Measurements from ENCODE around the gene TSPAN9. TPM values are rescaled to one million over a fixed set of nuclear protein-coding genes. Genes with fewer than 3 reads are reported as not detected.

Gene TSPAN9
- total RNA-seq, 1 experiment from 2014 or later = 7.7 TPM

DNA sequence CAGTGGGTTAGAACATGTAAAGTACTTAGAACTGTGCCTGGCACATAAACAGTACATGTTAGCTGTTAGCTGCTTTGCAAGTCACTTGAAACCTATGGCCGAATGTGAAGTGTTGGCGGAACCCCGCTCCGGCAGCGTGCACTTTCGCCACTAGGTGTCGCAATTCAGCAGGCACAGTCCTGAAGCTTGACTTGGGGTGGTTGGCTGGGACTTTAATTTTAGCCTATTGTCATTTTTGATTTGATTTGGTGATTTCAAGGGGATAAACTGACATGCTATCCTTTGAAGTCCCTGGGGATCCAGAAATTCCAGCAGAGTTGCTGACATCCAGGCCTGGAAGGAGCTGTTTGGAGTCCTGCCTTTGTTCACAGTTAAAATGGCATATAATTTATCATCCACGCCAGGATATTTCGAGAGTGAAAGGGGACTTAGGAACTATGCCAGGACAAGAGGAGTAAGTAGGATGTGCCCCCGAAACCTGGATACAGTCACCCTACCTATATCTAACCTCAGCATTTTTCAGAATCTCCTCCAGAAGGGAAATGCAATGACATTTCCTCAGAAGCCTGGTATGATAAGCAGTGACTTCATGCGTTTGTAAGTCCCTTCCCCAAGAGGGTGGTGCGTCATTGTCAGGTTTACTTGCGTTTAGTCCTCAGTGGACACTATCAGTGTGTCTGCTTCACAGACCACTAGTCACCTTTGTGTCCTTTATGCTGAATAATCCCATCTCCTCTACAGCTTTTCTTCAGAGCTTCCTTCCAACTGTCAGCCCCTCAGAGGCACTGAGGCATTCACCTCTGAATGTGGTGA is 3.5 kb upstream of the TSPAN9 start:
- no peaks in the 10 kb centered on the region; the same call in 1 of the 2 replicates for H3K4me1 ChIP-seq (ENCODE audit: control insufficient read depth, insufficient read depth, low read length)
- POLR2A ChIA-PET = interaction anchor here (0.7 to 1.0 kb wide), 2 partner anchors 192 to 202 kb away, joined by 3 read pairs; no protein-coding TSS in a partner anchor
- in situ Hi-C loops (cut with HindIII; ENCODE audit: low pct_unique_long_range_greater_than_20kb, low sequenced_read_pairs) (no loop called here), intact Hi-C loops (cut with micrococcal nuclease; ENCODE audit: unreplicated experiment) (loop anchor here (5.0 kb wide), 1 partner anchor 204 kb away; no protein-coding TSS in a partner anchor)
- CTCF ChIA-PET = interaction anchor here (1.0 to 1.2 kb wide), 2 partner anchors 197 to 202 kb away, joined by 3 to 9 read pairs; partner anchors contain the start of genes FOXM1 and RHNO1
- no TSS peak for BruUV-seq (replicated peaks)
- H3K27ac ChIP-seq (ENCODE audit: low read length) = no peak overlapping the region
- TF ChIP-seq, protein P1, sequence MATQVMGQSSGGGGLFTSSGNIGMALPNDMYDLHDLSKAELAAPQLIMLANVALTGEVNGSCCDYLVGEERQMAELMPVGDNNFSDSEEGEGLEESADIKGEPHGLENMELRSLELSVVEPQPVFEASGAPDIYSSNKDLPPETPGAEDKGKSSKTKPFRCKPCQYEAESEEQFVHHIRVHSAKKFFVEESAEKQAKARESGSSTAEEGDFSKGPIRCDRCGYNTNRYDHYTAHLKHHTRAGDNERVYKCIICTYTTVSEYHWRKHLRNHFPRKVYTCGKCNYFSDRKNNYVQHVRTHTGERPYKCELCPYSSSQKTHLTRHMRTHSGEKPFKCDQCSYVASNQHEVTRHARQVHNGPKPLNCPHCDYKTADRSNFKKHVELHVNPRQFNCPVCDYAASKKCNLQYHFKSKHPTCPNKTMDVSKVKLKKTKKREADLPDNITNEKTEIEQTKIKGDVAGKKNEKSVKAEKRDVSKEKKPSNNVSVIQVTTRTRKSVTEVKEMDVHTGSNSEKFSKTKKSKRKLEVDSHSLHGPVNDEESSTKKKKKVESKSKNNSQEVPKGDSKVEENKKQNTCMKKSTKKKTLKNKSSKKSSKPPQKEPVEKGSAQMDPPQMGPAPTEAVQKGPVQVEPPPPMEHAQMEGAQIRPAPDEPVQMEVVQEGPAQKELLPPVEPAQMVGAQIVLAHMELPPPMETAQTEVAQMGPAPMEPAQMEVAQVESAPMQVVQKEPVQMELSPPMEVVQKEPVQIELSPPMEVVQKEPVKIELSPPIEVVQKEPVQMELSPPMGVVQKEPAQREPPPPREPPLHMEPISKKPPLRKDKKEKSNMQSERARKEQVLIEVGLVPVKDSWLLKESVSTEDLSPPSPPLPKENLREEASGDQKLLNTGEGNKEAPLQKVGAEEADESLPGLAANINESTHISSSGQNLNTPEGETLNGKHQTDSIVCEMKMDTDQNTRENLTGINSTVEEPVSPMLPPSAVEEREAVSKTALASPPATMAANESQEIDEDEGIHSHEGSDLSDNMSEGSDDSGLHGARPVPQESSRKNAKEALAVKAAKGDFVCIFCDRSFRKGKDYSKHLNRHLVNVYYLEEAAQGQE (IDR thresholded peaks at IDR 0.05; ENCODE audit: insufficient read depth in 1 of 2, low read depth in 2 of 2, low read length in 1 of 2) = no peak
- TF ChIP-seq, protein P2, sequence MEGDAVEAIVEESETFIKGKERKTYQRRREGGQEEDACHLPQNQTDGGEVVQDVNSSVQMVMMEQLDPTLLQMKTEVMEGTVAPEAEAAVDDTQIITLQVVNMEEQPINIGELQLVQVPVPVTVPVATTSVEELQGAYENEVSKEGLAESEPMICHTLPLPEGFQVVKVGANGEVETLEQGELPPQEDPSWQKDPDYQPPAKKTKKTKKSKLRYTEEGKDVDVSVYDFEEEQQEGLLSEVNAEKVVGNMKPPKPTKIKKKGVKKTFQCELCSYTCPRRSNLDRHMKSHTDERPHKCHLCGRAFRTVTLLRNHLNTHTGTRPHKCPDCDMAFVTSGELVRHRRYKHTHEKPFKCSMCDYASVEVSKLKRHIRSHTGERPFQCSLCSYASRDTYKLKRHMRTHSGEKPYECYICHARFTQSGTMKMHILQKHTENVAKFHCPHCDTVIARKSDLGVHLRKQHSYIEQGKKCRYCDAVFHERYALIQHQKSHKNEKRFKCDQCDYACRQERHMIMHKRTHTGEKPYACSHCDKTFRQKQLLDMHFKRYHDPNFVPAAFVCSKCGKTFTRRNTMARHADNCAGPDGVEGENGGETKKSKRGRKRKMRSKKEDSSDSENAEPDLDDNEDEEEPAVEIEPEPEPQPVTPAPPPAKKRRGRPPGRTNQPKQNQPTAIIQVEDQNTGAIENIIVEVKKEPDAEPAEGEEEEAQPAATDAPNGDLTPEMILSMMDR (IDR thresholded peaks at IDR 0.05) = peak; percentile 94
- H3K9me3 ChIP-seq (ENCODE audit: control insufficient read depth, insufficient read depth, low read depth, low read length) = no peaks in the 10 kb centered on the region
- H3K4me3 ChIP-seq (ENCODE audit: low read depth in 2 of 2, low read length in 2 of 2) = no peak overlapping the region
- ATAC-seq (peak; percentile 76), DNase-seq (ENCODE audit: low read depth, low spot score) (peak; percentile 72)
- H3K36me3 ChIP-seq (ENCODE audit: control insufficient read depth, insufficient read depth, low read length) = no peaks in the 10 kb centered on the region
- no peaks in the 10 kb centered on the region for H3K27me3 ChIP-seq (ENCODE audit: control insufficient read depth, insufficient read depth, low read length)

DNA sequence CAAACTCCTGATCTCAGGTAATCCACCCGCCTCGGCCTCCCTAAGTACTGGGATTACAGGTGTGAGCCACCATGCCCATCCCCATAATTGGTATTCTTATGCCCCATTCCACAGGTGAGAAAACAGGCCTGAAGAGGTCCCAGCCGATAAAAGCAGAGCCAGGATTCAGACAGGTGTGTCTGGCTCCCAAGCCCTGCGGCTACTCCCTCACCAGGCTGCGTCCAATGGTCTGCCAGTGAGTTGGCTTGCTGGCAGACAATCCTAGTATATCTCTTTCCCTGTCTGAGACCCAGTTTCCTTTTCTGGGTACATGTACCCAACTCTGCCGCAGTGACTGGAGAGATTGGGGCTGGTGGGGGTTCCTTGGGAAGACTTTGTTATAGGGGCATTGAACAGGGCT is 1.9 kb upstream of the TSPAN9 start:
- CTCF ChIA-PET = no interaction called here
- POLR2A ChIA-PET = no interaction called here
- Histone ChIP-seq H3K27me3 (ENCODE audit: control insufficient read depth, insufficient read depth, low read length) (no peaks in the 10 kb centered on the region), H3K27ac (ENCODE audit: low read length) (no peak overlapping the region), H3K36me3 (ENCODE audit: control insufficient read depth, insufficient read depth, low read length) (no peaks in the 10 kb centered on the region), H3K4me3 (ENCODE audit: low read depth in 2 of 2, low read length in 2 of 2) (no peak overlapping the region), H3K4me1 (ENCODE audit: control insufficient read depth, insufficient read depth, low read length) (no peaks in the 10 kb centered on the region; the same call in 1 of the 2 replicates), H3K9me3 (ENCODE audit: control insufficient read depth, insufficient read depth, low read depth, low read length) (no peaks in the 10 kb centered on the region)
- in situ Hi-C loops (cut with HindIII; ENCODE audit: low pct_unique_long_range_greater_than_20kb, low sequenced_read_pairs) = no loop called here
- intact Hi-C loops (cut with micrococcal nuclease; ENCODE audit: unreplicated experiment) = no loop called here
- ATAC-seq (no peak), DNase-seq (ENCODE audit: low read depth, low spot score) (no peak)
- no peak for TF ChIP-seq SIN3A (IDR thresholded peaks at IDR 0.05; ENCODE audit: borderline replicate concordance, insufficient read depth, low read depth, low read length)
- TF ChIP-seq, protein P2 (IDR thresholded peaks at IDR 0.05) = no peak
- TF ChIP-seq POLR2AphosphoS5 (IDR thresholded peaks at IDR 0.05; ENCODE audit: low read depth, low read length) = no peak
- TF ChIP-seq TCF7L2 (IDR thresholded peaks at IDR 0.05; ENCODE audit: low read depth, low read length) = no peak
- TF ChIP-seq, protein P1 (IDR thresholded peaks at IDR 0.05; ENCODE audit: insufficient read depth in 1 of 2, low read depth in 2 of 2, low read length in 1 of 2) = no peak
- no TSS peak for BruUV-seq (replicated peaks)
